Activated naive CD8-positive, alpha-beta T cell (primary cell): ENCODE results near the gene LY6G5B.

Experiments used
- H3K27ac Mint-ChIP-seq: one replicate; pipeline ENCODE4 v1.8.0; 2021; ENCODE audit warnings: mixed read lengths
- H3K27me3 Mint-ChIP-seq: one replicate; pipeline ENCODE4 v1.8.0; 2021; ENCODE audit warnings: mixed read lengths
- H3K36me3 Mint-ChIP-seq: one replicate; pipeline ENCODE4 v1.8.0; 2021; ENCODE audit warnings: mixed read lengths
- H3K4me1 Mint-ChIP-seq: one replicate; pipeline ENCODE4 v1.8.0; 2021; ENCODE audit warnings: low read depth, mixed read lengths
- H3K4me3 Mint-ChIP-seq: one replicate; pipeline ENCODE4 v1.8.0; 2021; ENCODE audit warnings: mild to moderate bottlenecking, mixed read lengths
- H3K9me3 Mint-ChIP-seq: one replicate; pipeline ENCODE4 v1.8.0; 2021; ENCODE audit warnings: low read depth, mixed read lengths

LY6G5B gene, protein sequence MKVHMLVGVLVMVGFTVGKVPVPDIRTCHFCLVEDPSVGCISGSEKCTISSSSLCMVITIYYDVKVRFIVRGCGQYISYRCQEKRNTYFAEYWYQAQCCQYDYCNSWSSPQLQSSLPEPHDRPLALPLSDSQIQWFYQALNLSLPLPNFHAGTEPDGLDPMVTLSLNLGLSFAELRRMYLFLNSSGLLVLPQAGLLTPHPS

DNA sequence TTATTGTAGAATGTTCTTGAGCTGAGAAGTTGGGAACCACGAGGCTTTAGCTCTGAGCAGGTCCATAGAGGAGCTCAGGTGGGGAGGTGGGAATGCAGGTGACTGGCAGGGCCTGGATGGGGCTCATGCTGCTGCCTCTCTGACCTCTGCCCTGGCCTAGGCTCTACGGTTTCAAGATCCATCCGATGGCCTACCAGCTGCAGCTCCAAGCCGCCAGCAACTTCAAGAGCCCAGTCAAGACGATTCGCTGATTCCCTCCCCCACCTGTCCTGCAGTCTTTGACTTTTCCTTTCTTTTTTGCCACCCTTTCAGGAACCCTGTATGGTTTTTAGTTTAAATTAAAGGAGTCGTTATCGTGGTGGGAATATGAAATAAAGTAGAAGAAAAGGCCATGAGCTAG, at the start of gene LY6G5B:
LY6G5B (plus strand) TSS at position 301 of the 400 bp plus-strand sequence. CDS start 975 bp downstream, outside the sequence.
- Mint-ChIP-seq H3K9me3 (no peaks in the 10 kb centered on the region), H3K27ac (no peak within 1 kb of the TSS), H3K36me3 (peaks cover 5% of the 10 kb centered on the region), H3K4me1 (peaks cover 32% of the 10 kb centered on the region), H3K27me3 (no peaks in the 10 kb centered on the region), H3K4me3 (peak within 1 kb of the TSS; percentile 17)

DNA sequence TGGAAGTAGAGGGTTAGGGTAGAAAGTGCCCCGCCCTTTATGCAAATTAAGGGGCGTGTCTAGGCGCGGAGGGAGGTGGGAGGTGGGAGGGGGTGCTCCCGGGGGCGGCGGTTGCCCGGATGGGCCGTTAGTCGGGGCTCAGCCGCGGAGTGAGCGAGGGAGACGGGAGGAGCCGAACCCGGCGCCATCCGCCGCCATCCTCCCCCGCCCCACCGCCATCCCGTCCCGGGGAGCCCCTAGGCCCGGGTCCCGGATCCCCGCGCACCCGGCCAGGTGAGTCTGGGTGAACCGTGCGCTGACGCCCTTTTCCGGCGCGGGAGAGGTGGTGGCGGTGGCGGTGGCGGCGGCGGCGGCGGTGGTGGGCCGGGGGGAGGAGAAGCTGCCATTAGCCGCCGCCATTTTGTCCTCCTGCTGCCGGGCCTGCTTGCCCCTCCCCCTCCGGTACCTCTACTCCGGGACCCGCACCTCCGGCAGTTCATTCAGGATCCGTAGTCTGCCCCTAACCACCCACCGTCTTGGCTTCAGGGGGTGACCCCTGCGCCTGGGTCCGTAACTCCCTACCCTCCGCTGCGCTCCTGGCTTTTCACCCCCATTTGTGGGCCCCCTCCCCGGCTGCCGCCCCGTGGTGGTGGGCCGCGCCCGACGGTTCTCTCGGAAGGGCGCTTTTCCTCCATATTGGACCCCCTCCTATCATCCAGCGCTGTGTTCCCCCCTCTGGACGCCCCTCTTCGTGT, 49.0 kb upstream of the LY6G5B start, which contains the start of gene PRRC2A:
PRRC2A (plus strand) TSS at position 130 of the 734 bp plus-strand sequence. CDS start 2,075 bp downstream, outside the sequence.
- Mint-ChIP-seq H3K4me1 (peaks cover 44% of the 10 kb centered on the region), H3K4me3 (peak within 1 kb of the TSS; percentile 99), H3K36me3 (peaks cover 7% of the 10 kb centered on the region), H3K9me3 (no peaks in the 10 kb centered on the region), H3K27ac (peak within 1 kb of the TSS; percentile 98), H3K27me3 (no peaks in the 10 kb centered on the region)

DNA sequence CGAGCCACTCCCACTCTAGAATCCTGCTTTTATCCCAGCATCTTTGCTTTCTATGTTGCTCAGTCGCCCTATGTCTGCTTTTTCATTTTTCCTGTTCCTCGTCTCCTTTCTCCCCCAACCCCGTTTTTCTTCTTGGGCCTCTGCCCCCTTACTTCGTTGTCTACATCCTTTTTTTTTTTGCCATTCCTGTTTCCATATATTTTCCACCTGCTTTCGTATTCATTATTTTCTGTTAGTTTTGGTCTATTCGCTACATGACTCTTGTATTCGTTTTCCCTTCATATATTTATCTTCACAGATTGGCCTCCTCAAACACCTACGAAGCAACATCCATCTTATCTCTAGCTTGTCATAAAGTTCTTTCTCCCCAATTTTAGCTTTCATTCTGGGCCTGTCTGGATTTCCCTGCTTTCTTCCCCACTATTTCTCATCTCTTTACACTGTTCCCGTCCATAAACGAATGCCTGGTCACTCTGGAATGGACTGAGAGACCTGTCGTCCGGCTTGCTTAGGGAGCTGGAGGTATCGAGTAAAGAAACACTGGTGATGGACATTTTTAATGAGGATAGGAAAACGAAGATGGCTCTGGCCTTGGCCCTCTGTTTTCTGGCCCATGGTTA, 48.3 kb upstream of the LY6G5B start:
- Mint-ChIP-seq H3K27ac (peak overlapping the region; percentile 98), H3K4me3 (peak overlapping the region; percentile 99), H3K4me1 (peaks cover 37% of the 10 kb centered on the region), H3K9me3 (no peaks in the 10 kb centered on the region), H3K36me3 (peaks cover 7% of the 10 kb centered on the region), H3K27me3 (no peaks in the 10 kb centered on the region)

DNA sequence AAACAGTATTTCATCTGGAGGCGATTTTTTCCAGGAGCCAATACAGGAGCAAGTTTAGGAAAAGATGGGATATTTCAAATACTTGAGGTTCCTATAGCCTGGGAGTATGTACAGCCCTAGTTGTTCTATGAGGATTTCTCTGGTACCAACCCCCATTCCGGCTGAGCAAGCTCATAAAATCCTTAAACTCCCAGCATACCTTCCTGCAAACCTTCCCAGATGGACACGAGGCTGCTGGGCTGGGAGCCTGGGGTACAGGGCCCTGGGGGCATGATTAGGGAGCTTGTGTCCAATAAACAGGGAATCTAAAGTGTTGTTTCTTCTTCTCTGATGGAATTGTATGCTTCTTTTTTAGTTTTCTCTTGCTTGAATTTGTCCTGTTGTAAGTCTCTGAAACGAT, 47.8 kb upstream of the LY6G5B start:
- Mint-ChIP-seq H3K27me3 (no peaks in the 10 kb centered on the region), H3K36me3 (peaks cover 7% of the 10 kb centered on the region), H3K9me3 (no peaks in the 10 kb centered on the region), H3K27ac (peak overlapping the region; percentile 98), H3K4me1 (peaks cover 32% of the 10 kb centered on the region), H3K4me3 (peak overlapping the region; percentile 99)

DNA sequence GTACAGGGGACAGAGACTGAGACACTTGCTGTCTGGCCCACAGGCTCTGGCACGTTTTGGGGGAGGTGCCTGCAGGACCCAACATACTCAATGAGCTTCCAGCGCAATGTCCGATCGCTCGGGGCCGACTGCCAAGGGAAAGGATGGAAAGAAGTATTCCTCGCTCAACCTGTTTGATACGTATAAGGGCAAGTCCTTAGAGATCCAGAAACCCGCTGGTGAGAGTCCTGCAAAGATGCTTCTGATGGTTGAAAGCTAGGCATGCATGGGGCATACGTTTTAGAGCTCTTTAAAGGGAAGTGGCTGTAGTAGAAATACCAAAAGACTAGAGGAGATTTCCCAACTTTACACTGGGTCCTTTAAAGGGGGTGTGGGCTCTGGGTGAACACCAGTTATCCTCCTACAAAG, 47.1 kb upstream of the LY6G5B start:
- H3K36me3 Mint-ChIP-seq = peaks cover 7% of the 10 kb centered on the region
- no peaks in the 10 kb centered on the region for H3K27me3 Mint-ChIP-seq
- no peaks in the 10 kb centered on the region for H3K9me3 Mint-ChIP-seq
- peak overlapping the region; percentile 99 for H3K4me3 Mint-ChIP-seq
- H3K27ac Mint-ChIP-seq = peak overlapping the region; percentile 98
- H3K4me1 Mint-ChIP-seq = peaks cover 27% of the 10 kb centered on the region

DNA sequence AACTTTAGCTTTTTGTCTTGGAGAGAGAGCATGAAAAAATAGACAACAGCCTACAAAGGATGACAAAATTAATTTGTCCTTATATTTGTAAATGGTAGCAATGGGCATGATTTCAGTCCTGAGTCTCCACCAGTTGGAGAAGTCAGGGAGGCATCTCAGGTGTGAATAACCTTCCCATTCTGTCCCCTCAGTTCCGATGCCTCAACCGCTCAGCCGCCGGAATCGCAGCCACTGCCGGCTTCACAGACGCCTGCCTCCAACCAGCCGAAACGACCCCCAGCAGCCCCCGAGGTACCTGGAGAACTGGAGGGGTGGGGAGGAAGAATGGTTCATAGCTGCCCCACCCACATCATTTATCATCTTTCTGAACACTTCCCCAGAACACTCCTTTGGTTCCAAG, 45.7 kb upstream of the LY6G5B start:
- Mint-ChIP-seq H3K36me3 (peaks cover 7% of the 10 kb centered on the region), H3K27me3 (no peaks in the 10 kb centered on the region), H3K4me1 (peaks cover 23% of the 10 kb centered on the region), H3K9me3 (no peaks in the 10 kb centered on the region), H3K4me3 (no peak overlapping the region), H3K27ac (no peak overlapping the region)

DNA sequence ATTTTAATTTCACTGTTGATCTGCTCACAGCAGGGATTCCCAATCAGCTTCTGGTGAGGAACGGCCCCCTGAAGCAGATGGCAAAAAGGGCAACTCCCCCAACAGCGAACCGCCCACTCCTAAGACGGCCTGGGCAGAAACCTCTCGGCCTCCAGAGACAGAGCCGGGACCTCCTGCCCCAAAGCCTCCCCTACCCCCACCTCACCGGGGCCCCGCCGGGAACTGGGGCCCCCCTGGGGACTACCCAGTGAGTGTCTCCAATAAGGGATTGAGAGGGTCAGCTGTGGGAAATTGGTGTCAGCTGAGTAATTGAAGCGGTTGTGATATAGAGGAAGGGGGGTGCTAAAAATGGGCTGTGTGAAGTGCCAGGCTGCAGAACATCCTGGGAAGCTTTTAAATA, 42.8 kb upstream of the LY6G5B start:
- H3K4me3 Mint-ChIP-seq = no peak overlapping the region
- no peaks in the 10 kb centered on the region for H3K9me3 Mint-ChIP-seq
- peak overlapping the region; percentile 54 for H3K27ac Mint-ChIP-seq
- H3K36me3 Mint-ChIP-seq = peaks cover 5% of the 10 kb centered on the region
- peaks cover 12% of the 10 kb centered on the region for H3K4me1 Mint-ChIP-seq
- no peaks in the 10 kb centered on the region for H3K27me3 Mint-ChIP-seq

DNA sequence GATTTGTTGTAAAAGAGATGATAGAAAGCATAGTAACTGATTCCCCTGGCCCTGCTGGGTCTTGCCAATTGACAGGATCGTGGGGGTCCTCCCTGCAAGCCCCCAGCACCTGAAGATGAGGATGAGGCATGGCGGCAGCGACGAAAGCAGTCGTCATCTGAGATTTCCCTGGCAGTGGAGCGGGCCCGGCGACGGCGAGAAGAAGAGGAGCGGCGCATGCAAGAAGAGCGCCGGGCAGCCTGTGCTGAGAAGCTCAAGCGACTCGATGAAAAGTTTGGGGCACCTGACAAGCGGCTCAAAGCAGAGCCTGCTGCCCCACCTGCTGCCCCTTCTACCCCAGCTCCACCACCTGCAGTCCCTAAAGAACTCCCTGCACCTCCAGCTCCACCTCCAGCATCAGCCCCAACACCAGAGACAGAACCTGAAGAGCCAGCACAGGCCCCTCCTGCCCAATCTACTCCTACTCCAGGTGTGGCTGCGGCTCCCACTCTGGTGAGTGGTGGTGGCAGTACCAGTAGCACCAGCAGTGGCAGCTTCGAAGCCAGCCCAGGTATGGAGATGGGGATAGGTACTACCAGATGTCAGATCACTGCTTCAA, 42.0 kb upstream of the LY6G5B start:
- no peaks in the 10 kb centered on the region for H3K9me3 Mint-ChIP-seq
- peak overlapping the region; percentile 56 for H3K27ac Mint-ChIP-seq
- H3K27me3 Mint-ChIP-seq = no peaks in the 10 kb centered on the region
- no peak overlapping the region for H3K4me3 Mint-ChIP-seq
- peaks cover 3% of the 10 kb centered on the region for H3K4me1 Mint-ChIP-seq
- H3K36me3 Mint-ChIP-seq = no peaks in the 10 kb centered on the region

DNA sequence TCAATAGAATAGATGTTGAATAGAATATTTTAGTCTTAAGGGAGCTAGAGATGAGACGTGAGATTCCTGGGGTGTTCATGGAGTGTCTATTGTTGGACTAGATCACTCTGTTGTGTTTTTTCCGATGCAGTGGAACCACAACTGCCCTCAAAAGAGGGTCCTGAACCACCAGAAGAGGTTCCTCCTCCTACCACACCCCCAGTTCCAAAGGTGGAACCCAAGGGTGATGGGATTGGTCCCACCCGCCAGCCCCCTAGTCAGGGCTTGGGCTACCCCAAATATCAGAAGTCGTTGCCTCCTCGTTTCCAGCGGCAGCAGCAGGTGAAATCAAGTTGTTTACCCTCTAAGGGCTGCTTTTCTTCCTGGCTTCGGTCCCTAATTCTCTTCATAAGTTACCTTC, 40.8 kb upstream of the LY6G5B start:
- H3K4me3 Mint-ChIP-seq = no peak overlapping the region
- no peak overlapping the region for H3K27ac Mint-ChIP-seq
- no peaks in the 10 kb centered on the region for H3K36me3 Mint-ChIP-seq
- no peaks in the 10 kb centered on the region for H3K9me3 Mint-ChIP-seq
- peaks cover 2% of the 10 kb centered on the region for H3K4me1 Mint-ChIP-seq
- H3K27me3 Mint-ChIP-seq = no peaks in the 10 kb centered on the region

DNA sequence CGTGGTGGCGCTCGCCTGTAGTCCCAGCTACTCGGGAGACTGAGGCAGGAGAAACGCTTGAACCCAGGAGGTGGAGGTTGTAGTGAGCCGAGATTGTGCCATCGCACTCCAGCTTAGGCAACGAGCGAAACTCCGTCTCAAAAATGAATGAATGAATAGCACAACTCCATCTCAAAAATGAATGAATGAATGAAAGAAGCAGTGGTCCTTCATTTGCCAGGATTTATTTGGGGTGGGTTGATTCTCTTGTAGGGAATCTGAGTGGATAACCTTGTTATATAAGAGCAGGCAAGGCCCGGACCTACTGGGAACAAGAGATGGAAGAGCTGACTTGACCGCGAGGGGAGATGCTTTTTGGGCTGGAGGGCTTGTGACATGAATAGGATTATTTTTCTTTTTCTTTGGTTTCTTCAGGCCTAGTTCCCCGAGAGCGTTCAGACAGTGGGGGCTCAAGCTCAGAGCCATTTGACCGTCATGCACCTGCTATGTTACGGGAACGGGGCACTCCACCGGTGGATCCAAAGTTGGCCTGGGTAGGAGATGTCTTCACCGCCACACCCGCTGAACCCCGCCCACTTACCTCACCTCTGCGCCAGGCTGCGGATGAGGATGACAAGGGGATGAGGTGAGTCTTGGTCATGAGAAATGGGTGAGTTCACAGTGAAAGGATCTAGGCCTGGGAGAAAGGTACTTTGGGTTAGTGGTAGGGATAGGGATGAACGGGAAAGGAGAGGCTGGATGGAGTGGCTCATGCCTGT, 39.4 kb upstream of the LY6G5B start:
- Mint-ChIP-seq H3K9me3 (no peaks in the 10 kb centered on the region), H3K4me1 (peaks cover 2% of the 10 kb centered on the region), H3K36me3 (no peaks in the 10 kb centered on the region), H3K27me3 (no peaks in the 10 kb centered on the region), H3K27ac (no peak overlapping the region), H3K4me3 (no peak overlapping the region)

DNA sequence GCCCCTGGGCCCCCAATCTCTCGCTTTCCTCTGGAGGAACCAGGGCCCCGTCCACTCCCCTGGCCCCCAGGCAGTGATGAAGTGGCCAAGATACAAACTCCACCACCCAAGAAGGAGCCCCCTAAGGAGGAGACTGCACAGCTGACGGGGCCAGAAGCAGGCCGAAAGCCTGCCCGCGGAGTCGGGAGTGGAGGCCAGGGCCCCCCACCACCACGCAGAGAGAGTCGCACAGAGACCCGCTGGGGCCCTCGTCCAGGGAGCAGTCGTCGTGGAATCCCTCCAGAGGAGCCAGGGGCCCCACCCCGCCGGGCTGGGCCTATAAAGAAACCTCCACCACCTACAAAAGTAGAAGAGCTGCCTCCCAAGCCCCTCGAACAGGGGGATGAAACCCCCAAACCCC, 38.6 kb upstream of the LY6G5B start:
- Mint-ChIP-seq H3K36me3 (peaks cover 3% of the 10 kb centered on the region), H3K9me3 (no peaks in the 10 kb centered on the region), H3K4me3 (no peak overlapping the region), H3K27me3 (no peaks in the 10 kb centered on the region), H3K27ac (no peak overlapping the region), H3K4me1 (peaks cover 2% of the 10 kb centered on the region)

DNA sequence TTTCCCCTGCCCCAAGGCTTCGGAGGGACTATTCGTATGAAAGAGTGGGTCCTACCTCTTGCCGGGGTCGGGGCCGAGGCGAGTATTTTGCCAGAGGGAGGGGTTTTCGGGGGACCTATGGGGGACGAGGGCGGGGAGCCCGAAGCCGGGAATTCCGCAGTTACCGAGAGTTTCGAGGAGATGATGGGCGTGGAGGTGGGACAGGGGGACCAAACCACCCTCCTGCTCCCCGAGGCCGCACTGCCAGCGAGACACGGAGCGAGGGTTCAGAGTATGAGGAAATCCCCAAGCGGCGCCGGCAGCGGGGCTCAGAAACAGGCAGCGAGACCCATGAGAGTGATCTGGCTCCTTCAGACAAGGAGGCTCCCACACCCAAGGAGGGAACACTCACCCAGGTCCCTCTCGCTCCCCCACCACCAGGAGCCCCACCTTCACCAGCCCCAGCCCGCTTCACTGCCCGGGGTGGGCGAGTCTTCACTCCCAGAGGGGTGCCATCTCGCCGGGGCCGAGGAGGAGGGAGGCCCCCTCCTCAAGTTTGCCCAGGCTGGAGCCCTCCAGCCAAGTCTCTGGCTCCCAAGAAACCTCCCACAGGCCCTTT, 38.0 kb upstream of the LY6G5B start:
- H3K4me3 Mint-ChIP-seq = no peak overlapping the region
- H3K36me3 Mint-ChIP-seq = peaks cover 3% of the 10 kb centered on the region
- peaks cover 2% of the 10 kb centered on the region for H3K4me1 Mint-ChIP-seq
- no peak overlapping the region for H3K27ac Mint-ChIP-seq
- H3K27me3 Mint-ChIP-seq = no peaks in the 10 kb centered on the region
- no peaks in the 10 kb centered on the region for H3K9me3 Mint-ChIP-seq

DNA sequence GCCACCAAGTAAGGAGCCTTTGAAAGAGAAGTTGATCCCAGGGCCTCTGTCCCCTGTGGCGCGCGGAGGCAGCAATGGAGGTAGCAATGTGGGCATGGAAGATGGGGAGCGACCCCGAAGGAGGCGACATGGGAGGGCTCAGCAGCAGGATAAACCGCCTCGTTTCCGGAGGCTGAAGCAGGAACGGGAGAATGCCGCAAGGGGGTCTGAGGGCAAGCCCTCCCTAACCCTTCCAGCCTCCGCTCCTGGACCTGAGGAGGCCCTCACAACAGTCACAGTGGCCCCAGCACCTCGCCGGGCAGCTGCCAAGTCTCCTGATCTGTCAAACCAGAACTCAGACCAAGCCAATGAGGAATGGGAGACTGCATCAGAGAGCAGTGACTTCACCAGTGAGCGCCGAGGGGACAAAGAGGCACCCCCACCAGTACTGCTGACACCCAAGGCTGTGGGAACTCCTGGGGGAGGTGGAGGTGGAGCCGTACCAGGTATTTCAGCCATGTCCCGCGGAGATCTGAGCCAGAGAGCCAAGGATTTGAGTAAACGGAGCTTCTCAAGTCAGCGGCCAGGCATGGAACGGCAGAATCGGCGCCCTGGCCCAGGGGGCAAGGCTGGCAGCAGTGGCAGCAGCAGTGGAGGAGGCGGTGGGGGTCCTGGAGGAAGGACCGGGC, 37.4 kb upstream of the LY6G5B start:
- H3K27me3 Mint-ChIP-seq = no peaks in the 10 kb centered on the region
- peaks cover 2% of the 10 kb centered on the region for H3K4me1 Mint-ChIP-seq
- no peak overlapping the region for H3K27ac Mint-ChIP-seq
- no peak overlapping the region for H3K4me3 Mint-ChIP-seq
- no peaks in the 10 kb centered on the region for H3K9me3 Mint-ChIP-seq
- peaks cover 3% of the 10 kb centered on the region for H3K36me3 Mint-ChIP-seq

DNA sequence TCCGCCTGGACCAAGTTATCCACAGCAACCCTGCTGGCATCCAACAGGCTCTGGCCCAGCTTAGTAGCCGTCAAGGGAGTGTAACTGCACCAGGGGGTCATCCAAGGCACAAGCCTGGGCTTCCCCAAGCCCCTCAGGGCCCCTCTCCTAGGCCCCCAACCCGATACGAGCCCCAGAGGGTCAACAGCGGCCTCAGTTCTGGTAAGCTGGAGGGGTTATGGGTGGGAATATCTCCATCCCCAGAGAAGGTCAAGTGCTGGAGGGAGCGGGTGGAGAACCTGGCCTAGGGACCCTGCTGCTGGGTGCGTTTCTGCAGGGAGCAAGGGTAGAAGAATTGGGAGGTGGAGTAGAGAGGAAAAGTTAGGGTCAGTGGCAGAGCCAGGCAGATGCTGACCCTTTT, 36.3 kb upstream of the LY6G5B start:
- H3K4me3 Mint-ChIP-seq = no peak overlapping the region
- no peak overlapping the region for H3K27ac Mint-ChIP-seq
- peaks cover 2% of the 10 kb centered on the region for H3K4me1 Mint-ChIP-seq
- H3K36me3 Mint-ChIP-seq = peaks cover 3% of the 10 kb centered on the region
- no peaks in the 10 kb centered on the region for H3K27me3 Mint-ChIP-seq
- H3K9me3 Mint-ChIP-seq = no peaks in the 10 kb centered on the region
